Endothelial cell (in vitro differentiated cells): ENCODE measurements around the gene GPRIN1. TPM values are rescaled to one million over a fixed set of nuclear protein-coding genes. Genes with fewer than 3 reads are reported as not detected.

Source experiments
- DNase-seq: peaks from one replicate; pipeline ENCODE4 v3.0.0; 2021; ENCODE audit warnings: low spot score
- H3K27ac Mint-ChIP-seq: one replicate; pipeline ENCODE4 v1.8.0; 2021; ENCODE audit warnings: mixed read lengths, inconsistent platforms; ENCODE audit not compliant: unreplicated experiment
- H3K27me3 Mint-ChIP-seq: one replicate; pipeline ENCODE4 v1.8.0; 2021; ENCODE audit warnings: mild to moderate bottlenecking, moderate library complexity, mixed read lengths, inconsistent platforms; ENCODE audit not compliant: unreplicated experiment
- H3K36me3 Mint-ChIP-seq: one replicate; pipeline ENCODE4 v1.8.0; 2021; ENCODE audit warnings: mild to moderate bottlenecking, low read depth, mixed read lengths, inconsistent platforms; ENCODE audit not compliant: unreplicated experiment
- H3K4me1 Mint-ChIP-seq: one replicate; pipeline ENCODE4 v1.8.0; 2021; ENCODE audit warnings: mild to moderate bottlenecking, mixed read lengths, inconsistent platforms; ENCODE audit not compliant: unreplicated experiment
- H3K4me3 Mint-ChIP-seq: one replicate; pipeline ENCODE4 v1.8.0; 2021; ENCODE audit warnings: mild to moderate bottlenecking, mixed read lengths, inconsistent platforms; ENCODE audit not compliant: unreplicated experiment
- H3K9me3 Mint-ChIP-seq: one replicate; pipeline ENCODE4 v1.8.0; 2021; ENCODE audit warnings: mixed read lengths, inconsistent platforms; ENCODE audit not compliant: unreplicated experiment
- CTCF ChIP-seq: fragments of 200-600 bp; sonication (generic); IDR thresholded peaks from one replicate; pipeline ENCODE4 v1.5.0; 2021; ENCODE audit warnings: antibody characterized with exemption; ENCODE audit not compliant: unreplicated experiment
- long read RNA-seq: library from polyadenylated mRNA; unstranded; transcript quantifications from one replicate; pipeline ENCODE4 v2.0.0, GENCODE V29; 2020; ENCODE audit not compliant: unreplicated experiment
- total RNA-seq: library from RNA; stranded (reverse); fragmentation: NEBNext Ultra II Directional; extraction: Animal tissue kit (Norgen Biotek cat#: 25700); gene quantifications from one replicate; pipeline ENCODE4 v1.2.1, GENCODE V29; 2021; ENCODE audit not compliant: unreplicated experiment

Gene GPRIN1
- 3.9 TPM for total RNA-seq
- long read RNA-seq, partial matches to known transcripts = 0 of 2 reads
- long read RNA-seq, other reads (novel, unspliced or antisense) = 2 of 2 reads

- H3K4me3 Mint-ChIP-seq = peak within 1 kb of the TSS; percentile 90
- H3K9me3 Mint-ChIP-seq = no peaks in the 10 kb centered on the region
- H3K27me3 Mint-ChIP-seq = peaks cover 15% of the 10 kb centered on the region
- no peak for TF ChIP-seq CTCF
- DNase-seq = peak; percentile 81
- H3K27ac Mint-ChIP-seq = peak within 1 kb of the TSS; percentile 11
- H3K36me3 Mint-ChIP-seq = peaks cover 4% of the 10 kb centered on the region
- H3K4me1 Mint-ChIP-seq = peaks cover 21% of the 10 kb centered on the region
Observed at GRCh38 chr5:176609724-176610434, at the start of gene GPRIN1. TSS of gene GPRIN1 (minus strand) at chr5:176610156. CDS start at chr5:176599834, 10,322 bp downstream.

DNA sequence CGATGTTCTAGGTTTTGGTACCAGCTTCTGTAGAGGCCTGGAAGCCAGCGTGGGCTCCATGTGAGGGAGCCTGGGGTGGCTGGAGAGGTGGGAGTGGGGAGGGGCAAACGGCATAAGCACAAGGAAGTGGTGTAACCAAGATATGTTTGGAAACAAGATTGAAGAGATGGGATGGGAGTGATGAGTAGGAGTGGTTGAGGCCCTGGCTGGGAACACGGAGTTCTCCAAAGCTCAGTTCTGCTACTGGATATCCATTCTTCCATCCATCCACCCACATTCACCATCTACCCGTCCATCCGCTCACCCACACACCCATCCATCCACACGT is 49.5 kb upstream of the GPRIN1 start:
- Mint-ChIP-seq H3K27ac (no peak overlapping the region), H3K27me3 (peaks cover 6% of the 10 kb centered on the region), H3K4me1 (no peaks in the 10 kb centered on the region), H3K36me3 (peaks cover 11% of the 10 kb centered on the region), H3K4me3 (no peak overlapping the region), H3K9me3 (no peaks in the 10 kb centered on the region)
- no peak for TF ChIP-seq CTCF
- DNase-seq = no peak

GRCh38 chr5:176658817-176659511 is 49.0 kb upstream of the GPRIN1 start:
- Mint-ChIP-seq H3K27ac (no peak overlapping the region), H3K4me1 (no peaks in the 10 kb centered on the region), H3K9me3 (no peaks in the 10 kb centered on the region), H3K36me3 (peaks cover 11% of the 10 kb centered on the region), H3K27me3 (peaks cover 6% of the 10 kb centered on the region), H3K4me3 (no peak overlapping the region)
- no peak for DNase-seq
- TF ChIP-seq CTCF = no peak

DNA sequence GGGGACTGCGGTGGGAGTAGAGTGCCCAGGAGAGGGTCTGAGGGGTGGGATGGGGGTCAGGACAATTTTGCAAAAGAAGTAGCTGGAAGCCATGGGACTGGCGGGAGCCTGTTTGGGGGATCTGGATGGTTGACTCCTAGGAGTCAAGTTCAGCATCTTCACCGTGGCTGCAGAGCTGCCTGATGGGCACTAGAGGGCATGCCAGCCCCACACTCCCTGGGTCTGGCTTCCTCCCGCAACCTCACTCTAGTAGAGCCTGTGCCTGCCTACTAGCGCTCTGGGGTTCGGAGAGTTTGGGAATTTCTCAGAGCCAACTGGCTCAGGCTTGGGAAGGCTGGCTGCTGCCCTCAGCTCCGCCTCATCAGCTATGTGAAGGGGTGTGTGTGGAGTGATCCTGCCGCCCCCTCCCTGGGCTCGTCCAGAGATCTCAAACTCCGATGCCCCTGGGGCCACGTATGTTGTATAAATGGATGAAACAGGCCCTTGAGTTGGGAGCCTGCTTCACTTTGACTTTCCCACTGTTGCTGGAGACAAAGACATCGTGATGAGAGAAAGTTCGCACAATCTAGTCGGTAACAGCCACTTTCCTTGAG is 48.1 kb upstream of the GPRIN1 start:
- H3K27me3 Mint-ChIP-seq = peaks cover 11% of the 10 kb centered on the region
- no peak overlapping the region for H3K27ac Mint-ChIP-seq
- H3K36me3 Mint-ChIP-seq = peaks cover 19% of the 10 kb centered on the region
- TF ChIP-seq CTCF = peak; percentile 70
- peak; percentile 69 for DNase-seq
- no peaks in the 10 kb centered on the region for H3K4me1 Mint-ChIP-seq
- no peak overlapping the region for H3K4me3 Mint-ChIP-seq
- H3K9me3 Mint-ChIP-seq = no peaks in the 10 kb centered on the region
